ENCODE results near the gene OOSP4B. TPM values are rescaled to one million over a fixed set of nuclear protein-coding genes. Genes with fewer than 3 reads are reported as not detected.

Gene OOSP4B
- polyA plus RNA-seq, 1 donor from 2014 or later: not detected

GRCh38 chr11:59984368-59984767, 32.6 kb upstream of the OOSP4B start:
- H3K27me3 ChIP-seq (ENCODE audit: insufficient read depth, low read depth, low read length): no peaks in the 10 kb centered on the region
- H3F3A ChIP-seq (ENCODE audit: insufficient read depth, low read length, poor library complexity, severe bottlenecking): no peaks in the 10 kb centered on the region
- no peak overlapping the region for H3K4me2 ChIP-seq (ENCODE audit: low read length)
- no peaks in the 10 kb centered on the region for H3K9me2 ChIP-seq (ENCODE audit: insufficient read depth, low read length)
- no peak overlapping the region for H3K27ac ChIP-seq (ENCODE audit: low read length)
- no peak for TF ChIP-seq SMC3 (conservative IDR thresholded peaks at IDR 0.05; ENCODE audit: poor library complexity)
- H3K79me2 ChIP-seq (replicated peaks; ENCODE audit: insufficient read depth, low read length): no peaks in the 10 kb centered on the region
- no peak overlapping the region for H3K4me3 ChIP-seq (ENCODE audit: low read length)
- H3K9ac ChIP-seq (ENCODE audit: low read length): no peak overlapping the region
- H2AFZ ChIP-seq (ENCODE audit: low read depth, low read length): no peak overlapping the region
- no peaks in the 10 kb centered on the region for H3K9me3 ChIP-seq (ENCODE audit: low read length)
- H4K20me1 ChIP-seq (ENCODE audit: insufficient read depth): no peaks in the 10 kb centered on the region
- H3K36me3 ChIP-seq (ENCODE audit: insufficient read depth, low read length): no peaks in the 10 kb centered on the region

GRCh38 chr11:59990421-59990820, 26.6 kb upstream of the OOSP4B start:
- Histone ChIP-seq H4K20me1 (ENCODE audit: insufficient read depth) (no peaks in the 10 kb centered on the region), H3K9me2 (ENCODE audit: insufficient read depth, low read length) (no peaks in the 10 kb centered on the region), H3K36me3 (ENCODE audit: insufficient read depth, low read length) (no peaks in the 10 kb centered on the region), H3K9me3 (ENCODE audit: low read length) (no peaks in the 10 kb centered on the region), H3F3A (ENCODE audit: insufficient read depth, low read length, poor library complexity, severe bottlenecking) (no peaks in the 10 kb centered on the region), H3K27me3 (ENCODE audit: insufficient read depth, low read depth, low read length) (no peaks in the 10 kb centered on the region), H3K4me3 (ENCODE audit: low read length) (no peak overlapping the region), H3K9ac (ENCODE audit: low read length) (no peak overlapping the region), H2AFZ (ENCODE audit: low read depth, low read length) (no peak overlapping the region), H3K4me2 (ENCODE audit: low read length) (no peak overlapping the region), H3K79me2 (replicated peaks; ENCODE audit: insufficient read depth, low read length) (no peaks in the 10 kb centered on the region), H3K27ac (ENCODE audit: low read length) (no peak overlapping the region)
- TF ChIP-seq POLR2AphosphoS5 (IDR thresholded peaks at IDR 0.05) (no peak), SMC3 (conservative IDR thresholded peaks at IDR 0.05; ENCODE audit: poor library complexity) (no peak), CTCF (IDR thresholded peaks at IDR 0.05; ENCODE audit: poor library complexity, severe bottlenecking) (no peak), EZH2 (IDR thresholded peaks at IDR 0.05; ENCODE audit: borderline replicate concordance, insufficient read depth, low read length, poor library complexity, severe bottlenecking) (no peak), MXI1 (conservative IDR thresholded peaks at IDR 0.05; ENCODE audit: poor library complexity, severe bottlenecking) (no peak), EP300 (conservative IDR thresholded peaks at IDR 0.05; ENCODE audit: poor library complexity, severe bottlenecking) (no peak), TAF1 (IDR thresholded peaks at IDR 0.05; ENCODE audit: low read depth) (no peak), RAD21 (conservative IDR thresholded peaks at IDR 0.05) (no peak), REST (IDR thresholded peaks at IDR 0.05; ENCODE audit: borderline replicate concordance) (no peak)

- H3K27ac ChIP-seq (ENCODE audit: low read length): no peak overlapping the region
- H3K27me3 ChIP-seq (ENCODE audit: insufficient read depth, low read depth, low read length): no peaks in the 10 kb centered on the region
- no peaks in the 10 kb centered on the region for H3K9me3 ChIP-seq (ENCODE audit: low read length)
- H2AFZ ChIP-seq (ENCODE audit: low read depth, low read length): no peak overlapping the region
- H3K4me2 ChIP-seq (ENCODE audit: low read length): no peak overlapping the region
- H3K4me3 ChIP-seq (ENCODE audit: low read length): no peak overlapping the region
- no peaks in the 10 kb centered on the region for H4K20me1 ChIP-seq (ENCODE audit: insufficient read depth)
- no peaks in the 10 kb centered on the region for H3K9me2 ChIP-seq (ENCODE audit: insufficient read depth, low read length)
- no peak for TF ChIP-seq RAD21 (conservative IDR thresholded peaks at IDR 0.05)
- TF ChIP-seq CTCF (IDR thresholded peaks at IDR 0.05; ENCODE audit: poor library complexity, severe bottlenecking): no peak
- TF ChIP-seq EP300 (conservative IDR thresholded peaks at IDR 0.05; ENCODE audit: poor library complexity, severe bottlenecking): no peak
- no peak for TF ChIP-seq POLR2AphosphoS5 (IDR thresholded peaks at IDR 0.05)
- no peak for TF ChIP-seq SMC3 (conservative IDR thresholded peaks at IDR 0.05; ENCODE audit: poor library complexity)
- TF ChIP-seq EZH2 (IDR thresholded peaks at IDR 0.05; ENCODE audit: borderline replicate concordance, insufficient read depth, low read length, poor library complexity, severe bottlenecking): no peak
- TF ChIP-seq REST (IDR thresholded peaks at IDR 0.05; ENCODE audit: borderline replicate concordance): no peak
- TF ChIP-seq MXI1 (conservative IDR thresholded peaks at IDR 0.05; ENCODE audit: poor library complexity, severe bottlenecking): no peak
- TF ChIP-seq TAF1 (IDR thresholded peaks at IDR 0.05; ENCODE audit: low read depth): no peak
- H3K9ac ChIP-seq (ENCODE audit: low read length): no peak overlapping the region
- no peaks in the 10 kb centered on the region for H3K36me3 ChIP-seq (ENCODE audit: insufficient read depth, low read length)
- H3K79me2 ChIP-seq (replicated peaks; ENCODE audit: insufficient read depth, low read length): no peaks in the 10 kb centered on the region
- no peaks in the 10 kb centered on the region for H3F3A ChIP-seq (ENCODE audit: insufficient read depth, low read length, poor library complexity, severe bottlenecking)
These were observed 24.6 kb upstream of the OOSP4B start for GRCh38 chr11:59992425-59992824.

Measured in neural cell (in vitro differentiated cells).